ENCODE measurements around the gene GPR132.

Gene GPR132

DNA sequence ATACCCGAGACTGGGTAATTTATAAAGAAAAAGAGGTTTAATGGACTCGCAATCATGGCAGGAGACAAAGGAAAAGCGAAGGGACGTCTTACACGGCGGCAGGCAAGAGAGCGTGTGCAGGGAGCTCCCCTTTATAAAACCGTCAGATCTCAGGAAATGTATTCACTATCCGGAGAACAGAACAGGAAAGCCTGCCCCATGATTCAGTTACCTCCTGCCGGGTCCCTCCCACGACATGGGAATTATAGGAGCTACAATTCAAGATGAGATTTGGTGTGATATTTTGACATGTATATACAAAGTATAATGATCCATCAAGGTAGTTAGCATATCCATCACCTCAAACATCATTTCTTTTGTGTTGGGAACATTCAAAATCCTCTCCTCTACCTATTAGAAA lies 42.1 kb downstream of the GPR132 start:
- no peak for DNase-seq (ENCODE audit: low read depth in 1 of 2, low spot score in 1 of 2)
- TF ChIP-seq, protein P1, sequence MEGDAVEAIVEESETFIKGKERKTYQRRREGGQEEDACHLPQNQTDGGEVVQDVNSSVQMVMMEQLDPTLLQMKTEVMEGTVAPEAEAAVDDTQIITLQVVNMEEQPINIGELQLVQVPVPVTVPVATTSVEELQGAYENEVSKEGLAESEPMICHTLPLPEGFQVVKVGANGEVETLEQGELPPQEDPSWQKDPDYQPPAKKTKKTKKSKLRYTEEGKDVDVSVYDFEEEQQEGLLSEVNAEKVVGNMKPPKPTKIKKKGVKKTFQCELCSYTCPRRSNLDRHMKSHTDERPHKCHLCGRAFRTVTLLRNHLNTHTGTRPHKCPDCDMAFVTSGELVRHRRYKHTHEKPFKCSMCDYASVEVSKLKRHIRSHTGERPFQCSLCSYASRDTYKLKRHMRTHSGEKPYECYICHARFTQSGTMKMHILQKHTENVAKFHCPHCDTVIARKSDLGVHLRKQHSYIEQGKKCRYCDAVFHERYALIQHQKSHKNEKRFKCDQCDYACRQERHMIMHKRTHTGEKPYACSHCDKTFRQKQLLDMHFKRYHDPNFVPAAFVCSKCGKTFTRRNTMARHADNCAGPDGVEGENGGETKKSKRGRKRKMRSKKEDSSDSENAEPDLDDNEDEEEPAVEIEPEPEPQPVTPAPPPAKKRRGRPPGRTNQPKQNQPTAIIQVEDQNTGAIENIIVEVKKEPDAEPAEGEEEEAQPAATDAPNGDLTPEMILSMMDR (IDR thresholded peaks at IDR 0.05; ENCODE audit: insufficient read depth, low read length), result no peak
- TF ChIP-seq, protein P2, sequence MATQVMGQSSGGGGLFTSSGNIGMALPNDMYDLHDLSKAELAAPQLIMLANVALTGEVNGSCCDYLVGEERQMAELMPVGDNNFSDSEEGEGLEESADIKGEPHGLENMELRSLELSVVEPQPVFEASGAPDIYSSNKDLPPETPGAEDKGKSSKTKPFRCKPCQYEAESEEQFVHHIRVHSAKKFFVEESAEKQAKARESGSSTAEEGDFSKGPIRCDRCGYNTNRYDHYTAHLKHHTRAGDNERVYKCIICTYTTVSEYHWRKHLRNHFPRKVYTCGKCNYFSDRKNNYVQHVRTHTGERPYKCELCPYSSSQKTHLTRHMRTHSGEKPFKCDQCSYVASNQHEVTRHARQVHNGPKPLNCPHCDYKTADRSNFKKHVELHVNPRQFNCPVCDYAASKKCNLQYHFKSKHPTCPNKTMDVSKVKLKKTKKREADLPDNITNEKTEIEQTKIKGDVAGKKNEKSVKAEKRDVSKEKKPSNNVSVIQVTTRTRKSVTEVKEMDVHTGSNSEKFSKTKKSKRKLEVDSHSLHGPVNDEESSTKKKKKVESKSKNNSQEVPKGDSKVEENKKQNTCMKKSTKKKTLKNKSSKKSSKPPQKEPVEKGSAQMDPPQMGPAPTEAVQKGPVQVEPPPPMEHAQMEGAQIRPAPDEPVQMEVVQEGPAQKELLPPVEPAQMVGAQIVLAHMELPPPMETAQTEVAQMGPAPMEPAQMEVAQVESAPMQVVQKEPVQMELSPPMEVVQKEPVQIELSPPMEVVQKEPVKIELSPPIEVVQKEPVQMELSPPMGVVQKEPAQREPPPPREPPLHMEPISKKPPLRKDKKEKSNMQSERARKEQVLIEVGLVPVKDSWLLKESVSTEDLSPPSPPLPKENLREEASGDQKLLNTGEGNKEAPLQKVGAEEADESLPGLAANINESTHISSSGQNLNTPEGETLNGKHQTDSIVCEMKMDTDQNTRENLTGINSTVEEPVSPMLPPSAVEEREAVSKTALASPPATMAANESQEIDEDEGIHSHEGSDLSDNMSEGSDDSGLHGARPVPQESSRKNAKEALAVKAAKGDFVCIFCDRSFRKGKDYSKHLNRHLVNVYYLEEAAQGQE (IDR thresholded peaks at IDR 0.05; ENCODE audit: insufficient replicate concordance, low read depth), result no peak
- TF ChIP-seq GABPA (IDR thresholded peaks at IDR 0.05; ENCODE audit: low read depth), result no peak
- TF ChIP-seq POLR2AphosphoS5 (IDR thresholded peaks at IDR 0.05; ENCODE audit: low read depth), result no peak
- TF ChIP-seq SPI1 (IDR thresholded peaks at IDR 0.05; ENCODE audit: borderline replicate concordance, low read depth), result no peak

DNA sequence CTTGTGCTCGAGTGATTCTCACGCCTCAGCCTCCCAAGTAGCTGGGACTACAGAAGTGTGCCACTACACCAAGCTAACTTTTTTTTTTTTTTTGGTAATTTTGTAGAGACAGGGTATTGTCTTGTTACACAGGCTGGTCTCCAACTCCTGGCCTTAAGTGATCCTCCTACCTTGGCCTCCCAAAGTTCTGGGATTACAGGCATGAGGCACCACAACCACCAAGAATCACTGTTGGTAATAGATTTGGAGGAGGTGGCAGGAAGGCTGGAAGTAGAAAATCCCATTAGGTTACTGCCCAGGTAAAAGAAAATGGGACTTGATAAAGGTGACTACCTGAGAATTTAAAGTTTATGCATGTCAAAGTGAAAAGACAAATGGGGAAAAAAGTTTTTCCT lies 43.0 kb downstream of the GPR132 start:
- no peak for DNase-seq (ENCODE audit: low read depth in 1 of 2, low spot score in 1 of 2)
- TF ChIP-seq, protein P1 (IDR thresholded peaks at IDR 0.05; ENCODE audit: insufficient read depth, low read length), result no peak
- TF ChIP-seq, protein P2 (IDR thresholded peaks at IDR 0.05; ENCODE audit: insufficient replicate concordance, low read depth), result no peak
- TF ChIP-seq GABPA (IDR thresholded peaks at IDR 0.05; ENCODE audit: low read depth), result no peak
- TF ChIP-seq SPI1 (IDR thresholded peaks at IDR 0.05; ENCODE audit: borderline replicate concordance, low read depth), result no peak
- no peak for TF ChIP-seq POLR2AphosphoS5 (IDR thresholded peaks at IDR 0.05; ENCODE audit: low read depth)
- peak overlapping the region; percentile 67 for H3K4me3 ChIP-seq (replicated peaks; ENCODE audit: insufficient read depth, low read length)
- no peaks in the 10 kb centered on the region for H3K27me3 ChIP-seq (ENCODE audit: insufficient read depth, poor library complexity, severe bottlenecking)
- no peak overlapping the region for H3K27ac ChIP-seq (replicated peaks)

More for the DNA sequence above, 42.1 kb downstream of the GPR132 start:
- H3K27me3 ChIP-seq (ENCODE audit: insufficient read depth, poor library complexity, severe bottlenecking), result no peaks in the 10 kb centered on the region
- H3K27ac ChIP-seq (replicated peaks), result no peak overlapping the region
- H3K4me3 ChIP-seq (replicated peaks; ENCODE audit: insufficient read depth, low read length), result no peak overlapping the region

DNA sequence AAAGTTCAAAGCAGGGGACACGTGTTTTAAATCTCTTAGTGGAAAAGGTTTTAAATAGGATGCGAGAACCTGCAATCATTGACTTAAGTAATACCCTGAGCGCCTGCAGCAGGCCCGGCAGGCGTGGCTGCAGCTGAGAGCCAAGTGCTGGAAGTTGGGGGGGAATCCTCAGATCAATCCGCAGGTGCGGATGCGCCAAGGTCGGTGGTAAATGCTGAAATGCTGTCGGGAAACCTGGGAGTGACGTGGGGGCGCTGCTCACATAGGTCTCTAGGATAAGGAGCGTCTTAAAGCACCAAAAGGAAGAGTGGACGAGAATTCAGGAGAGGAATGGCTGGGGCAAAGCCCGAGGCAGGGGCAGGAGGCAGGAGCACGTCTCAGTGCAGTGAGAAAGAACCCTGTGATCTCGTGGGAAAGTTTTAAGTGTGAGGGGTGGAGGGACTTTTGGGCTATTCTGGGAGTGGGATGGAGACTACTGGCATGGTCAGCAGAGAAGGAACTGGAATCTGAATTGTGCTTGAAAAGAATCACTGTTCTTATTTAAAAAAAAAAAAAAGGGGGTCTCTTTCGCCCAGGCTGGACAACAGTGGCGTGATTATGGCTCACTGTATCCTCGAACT lies 43.5 kb downstream of the GPR132 start:
- peak; percentile 47 to 61 for DNase-seq (ENCODE audit: low read depth in 1 of 2, low spot score in 1 of 2)
- Histone ChIP-seq H3K27ac (replicated peaks) (peak overlapping the region; percentile 80), H3K27me3 (ENCODE audit: insufficient read depth, poor library complexity, severe bottlenecking) (no peaks in the 10 kb centered on the region), H3K4me3 (replicated peaks; ENCODE audit: insufficient read depth, low read length) (peak overlapping the region; percentile 67)
- TF ChIP-seq SPI1 (IDR thresholded peaks at IDR 0.05; ENCODE audit: borderline replicate concordance, low read depth), result no peak
- peak; percentile 46; the same call in 1 of the 2 replicates for TF ChIP-seq POLR2AphosphoS5 (IDR thresholded peaks at IDR 0.05; ENCODE audit: low read depth)
- TF ChIP-seq, protein P1 (IDR thresholded peaks at IDR 0.05; ENCODE audit: insufficient read depth, low read length), result no peak
- TF ChIP-seq, protein P2 (IDR thresholded peaks at IDR 0.05; ENCODE audit: insufficient replicate concordance, low read depth), result no peak
- TF ChIP-seq GABPA (IDR thresholded peaks at IDR 0.05; ENCODE audit: low read depth), result no peak

Measured in HL-60 (cell line).